PC-3 (cell line): Measurements from ENCODE around the gene BCORL1. TPM values are rescaled to one million over a fixed set of nuclear protein-coding genes. Genes with fewer than 3 reads are reported as not detected.

Experiments used
- ATAC-seq: fragments of 200-7000 bp; cut with Tn5 transposase; 2 replicates; pipeline ENCODE4 v1.9.1; 2020; ENCODE audit warnings: mild to moderate bottlenecking, moderate library complexity
- BruUV-seq: library from RNA; stranded (reverse); fragments of 400-500 nt; replicated peaks from 2 replicates; lab custom pipeline; 2021; lab: Mats Ljungman, UMichigan
- CTCF ChIA-PET: fragments of 300-600 bp; sonication (Branson Sonifier 250); formaldehyde crosslinking; loops from one replicate; lab custom pipeline; 2022; ENCODE audit warnings: antibody characterized with exemption; lab: Charles Lee
- POLR2A ChIA-PET: fragments of 300-600 bp; sonication (Branson Sonifier 250); formaldehyde crosslinking; loops from one replicate; lab custom pipeline; 2022; ENCODE audit warnings: antibody characterized with exemption; ENCODE audit not compliant: unreplicated experiment; lab: Charles Lee
- DNase-seq: peaks from one replicate; pipeline ENCODE4 v3.0.0-alpha.2; 2015
- H2AFZ ChIP-seq: fragments of 300-600 bp; sonication (generic); 2 replicates; pipeline ENCODE4 v1.6.0; 2016; ENCODE audit warnings: antibody characterized with exemption, low read length
- H3F3A ChIP-seq: fragments of 300-600 bp; sonication (generic); one replicate; pipeline ENCODE4 v1.6.0; 2017; ENCODE audit warnings: antibody characterized with exemption, low read length, control low read depth, mild to moderate bottlenecking; ENCODE audit not compliant: unreplicated experiment
- H3K27ac ChIP-seq: fragments of 300-600 bp; sonication (generic); 2 replicates; pipeline ENCODE4 v1.5.1; 2016; ENCODE audit warnings: mild to moderate bottlenecking, low read length
- H3K27me3 ChIP-seq: fragments of 300-600 bp; sonication (generic); 2 replicates; pipeline ENCODE4 v1.6.1; 2016; ENCODE audit warnings: low read length, mixed read lengths
- H3K36me3 ChIP-seq: fragments of 300-600 bp; sonication (generic); 2 replicates; pipeline ENCODE4 v1.6.1; 2016; ENCODE audit warnings: low read depth, mixed run types, low read length, mixed read lengths
- H3K4me1 ChIP-seq: fragments of 300-600 bp; sonication (generic); 2 replicates; pipeline ENCODE4 v1.5.1; 2016; ENCODE audit warnings: low read length; ENCODE audit not compliant: insufficient read depth
- H3K4me2 ChIP-seq: fragments of 300-600 bp; sonication (generic); 2 replicates; pipeline ENCODE4 v1.6.0; 2016; ENCODE audit warnings: low read length
- H3K4me3 ChIP-seq: fragments of 300-600 bp; sonication (generic); 2 replicates; pipeline ENCODE4 v1.5.1; 2016; ENCODE audit warnings: mild to moderate bottlenecking, low read length, mixed read lengths
- H3K79me2 ChIP-seq: fragments of 300-600 bp; sonication (generic); 2 replicates; pipeline ENCODE4 v1.6.1; 2017; ENCODE audit warnings: low read length, mixed read lengths
- H3K9ac ChIP-seq: fragments of 300-600 bp; sonication (generic); 2 replicates; pipeline ENCODE4 v1.6.0; 2016; ENCODE audit warnings: mild to moderate bottlenecking, low read length
- H3K9me2 ChIP-seq: fragments of 300-600 bp; sonication (generic); replicated peaks from 2 replicates; pipeline ENCODE4 v1.6.1; 2016; ENCODE audit warnings: mixed run types, low read length, mixed read lengths
- H3K9me3 ChIP-seq: fragments of 300-600 bp; sonication (generic); 2 replicates; pipeline ENCODE4 v1.6.1; 2016; ENCODE audit warnings: low read length, mixed read lengths
- H4K20me1 ChIP-seq: fragments of 300-600 bp; sonication (generic); 2 replicates; pipeline ENCODE4 v1.6.1; 2016; ENCODE audit warnings: low read length, mixed read lengths
- EZH2 ChIP-seq: fragments of 300-600 bp; sonication (generic); IDR thresholded peaks from one replicate; pipeline ENCODE4 v1.6.1; 2017; ENCODE audit warnings: antibody characterized with exemption, mild to moderate bottlenecking, low read length; ENCODE audit not compliant: unreplicated experiment
- EZH2phosphoT487 ChIP-seq: fragments of 300-600 bp; sonication (generic); IDR thresholded peaks from 2 replicates; pipeline ENCODE4 v1.6.1; 2018; ENCODE audit warnings: mild to moderate bottlenecking, antibody characterized with exemption, low read length, borderline replicate concordance
- intact Hi-C: fragments of 100-400 bp; cut with micrococcal nuclease; formaldehyde crosslinking; loops from 2 replicates; pipeline ENCODE4 v1.9.0; 2023
- total RNA-seq: library from RNA; depleted of rRNA; stranded (reverse); fragments of >200 nt; gene quantifications from 2 replicates; pipeline ENCODE4 v1.2.3, GENCODE V29; 2014
- TF ChIP-seq, protein P1 (sequence below): fragments of 300-600 bp; sonication (generic); conservative IDR thresholded peaks from 2 replicates; pipeline ENCODE4 v1.5.1; 2017; ENCODE audit warnings: antibody characterized with exemption, low read depth, mild to moderate bottlenecking, low read length

The BCORL1 gene
- total RNA-seq, 1 experiment from 2014 or later, result 3.1 TPM

- intact Hi-C loops, result no loop called here
- Histone ChIP-seq H3K9ac (no peak overlapping the region), H4K20me1 (no peaks in the 10 kb centered on the region), H3K79me2 (no peaks in the 10 kb centered on the region), H3K36me3 (no peaks in the 10 kb centered on the region), H3K27me3 (no peaks in the 10 kb centered on the region), H3F3A (no peaks in the 10 kb centered on the region), H3K4me2 (no peak overlapping the region), H2AFZ (no peak overlapping the region), H3K4me3 (no peak overlapping the region), H3K4me1 (no peaks in the 10 kb centered on the region), H3K27ac (no peak overlapping the region), H3K9me3 (no peaks in the 10 kb centered on the region), H3K9me2 (no peaks in the 10 kb centered on the region)
- BruUV-seq, result no TSS peak
- ATAC-seq, result no peak
- ChIA-PET POLR2A (no interaction called here), CTCF (no interaction called here)
- TF ChIP-seq EZH2phosphoT487 (no peak), EZH2 (no peak)
- TF ChIP-seq, protein P1, sequence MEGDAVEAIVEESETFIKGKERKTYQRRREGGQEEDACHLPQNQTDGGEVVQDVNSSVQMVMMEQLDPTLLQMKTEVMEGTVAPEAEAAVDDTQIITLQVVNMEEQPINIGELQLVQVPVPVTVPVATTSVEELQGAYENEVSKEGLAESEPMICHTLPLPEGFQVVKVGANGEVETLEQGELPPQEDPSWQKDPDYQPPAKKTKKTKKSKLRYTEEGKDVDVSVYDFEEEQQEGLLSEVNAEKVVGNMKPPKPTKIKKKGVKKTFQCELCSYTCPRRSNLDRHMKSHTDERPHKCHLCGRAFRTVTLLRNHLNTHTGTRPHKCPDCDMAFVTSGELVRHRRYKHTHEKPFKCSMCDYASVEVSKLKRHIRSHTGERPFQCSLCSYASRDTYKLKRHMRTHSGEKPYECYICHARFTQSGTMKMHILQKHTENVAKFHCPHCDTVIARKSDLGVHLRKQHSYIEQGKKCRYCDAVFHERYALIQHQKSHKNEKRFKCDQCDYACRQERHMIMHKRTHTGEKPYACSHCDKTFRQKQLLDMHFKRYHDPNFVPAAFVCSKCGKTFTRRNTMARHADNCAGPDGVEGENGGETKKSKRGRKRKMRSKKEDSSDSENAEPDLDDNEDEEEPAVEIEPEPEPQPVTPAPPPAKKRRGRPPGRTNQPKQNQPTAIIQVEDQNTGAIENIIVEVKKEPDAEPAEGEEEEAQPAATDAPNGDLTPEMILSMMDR, result no peak
- no peak for DNase-seq
Observed at GRCh38 chrX:130055103-130055502, 72.7 kb downstream of the BCORL1 start.

- Histone ChIP-seq H2AFZ (no peak overlapping the region), H3K4me2 (no peak overlapping the region), H3K36me3 (no peaks in the 10 kb centered on the region), H3K9ac (no peak overlapping the region), H3K27ac (no peak overlapping the region), H3K9me2 (no peaks in the 10 kb centered on the region), H3K4me3 (no peak overlapping the region), H3K27me3 (no peaks in the 10 kb centered on the region), H3K4me1 (peaks cover 3% of the 10 kb centered on the region; the same call in 1 of the 2 replicates), H3K79me2 (no peaks in the 10 kb centered on the region), H3F3A (no peaks in the 10 kb centered on the region), H4K20me1 (no peaks in the 10 kb centered on the region), H3K9me3 (no peaks in the 10 kb centered on the region)
- DNase-seq (no peak), ATAC-seq (no peak)
- intact Hi-C loops, result no loop called here
- BruUV-seq, result no TSS peak
- TF ChIP-seq EZH2phosphoT487 (no peak), EZH2 (no peak)
- TF ChIP-seq, protein P1, result no peak
- ChIA-PET CTCF (no interaction called here), POLR2A (no interaction called here)
Observed at GRCh38 chrX:130055899-130056298, 73.5 kb downstream of the BCORL1 start.

- intact Hi-C loops, result no loop called here
- H3K4me1 ChIP-seq, result peaks cover 5% of the 10 kb centered on the region; the same call in 1 of the 2 replicates
- DNase-seq (no peak), ATAC-seq (no peak)
- no peaks in the 10 kb centered on the region for H3K27me3 ChIP-seq
- no peak overlapping the region for H3K27ac ChIP-seq
- TF ChIP-seq EZH2phosphoT487 (no peak), EZH2 (no peak)
- TF ChIP-seq, protein P1, result no peak
- no peaks in the 10 kb centered on the region for H3K36me3 ChIP-seq
- no peaks in the 10 kb centered on the region for H3K79me2 ChIP-seq
- CTCF ChIA-PET, result no interaction called here
- H3K9me3 ChIP-seq, result no peaks in the 10 kb centered on the region
- BruUV-seq, result no TSS peak
- H3K9ac ChIP-seq, result no peak overlapping the region
- no peak overlapping the region for H2AFZ ChIP-seq
- no peaks in the 10 kb centered on the region for H4K20me1 ChIP-seq
- no peaks in the 10 kb centered on the region for H3F3A ChIP-seq
- POLR2A ChIA-PET, result interaction anchor here (0.5 kb wide), 1 partner anchor 51 kb away, joined by 15 read pairs; no protein-coding TSS in a partner anchor
- no peak overlapping the region for H3K4me3 ChIP-seq
- no peak overlapping the region for H3K4me2 ChIP-seq
- no peaks in the 10 kb centered on the region for H3K9me2 ChIP-seq
Observed at GRCh38 chrX:130057209-130057608, 74.8 kb downstream of the BCORL1 start.
